Nucleus accumbens (tissue), 56 donors: ENCODE results near the gene PPIE.
"Not testable (repeated sequence)": the region's sequence is repeated elsewhere in the genome, so short reads cannot be mapped to it uniquely, and the experiment has no call there.

Source experiments
- DNase-seq, 56 donors: peaks; one replicate each; lab custom pipeline; 2025; lab: John Stamatoyannopoulos, UW

Gene PPIE

DNA sequence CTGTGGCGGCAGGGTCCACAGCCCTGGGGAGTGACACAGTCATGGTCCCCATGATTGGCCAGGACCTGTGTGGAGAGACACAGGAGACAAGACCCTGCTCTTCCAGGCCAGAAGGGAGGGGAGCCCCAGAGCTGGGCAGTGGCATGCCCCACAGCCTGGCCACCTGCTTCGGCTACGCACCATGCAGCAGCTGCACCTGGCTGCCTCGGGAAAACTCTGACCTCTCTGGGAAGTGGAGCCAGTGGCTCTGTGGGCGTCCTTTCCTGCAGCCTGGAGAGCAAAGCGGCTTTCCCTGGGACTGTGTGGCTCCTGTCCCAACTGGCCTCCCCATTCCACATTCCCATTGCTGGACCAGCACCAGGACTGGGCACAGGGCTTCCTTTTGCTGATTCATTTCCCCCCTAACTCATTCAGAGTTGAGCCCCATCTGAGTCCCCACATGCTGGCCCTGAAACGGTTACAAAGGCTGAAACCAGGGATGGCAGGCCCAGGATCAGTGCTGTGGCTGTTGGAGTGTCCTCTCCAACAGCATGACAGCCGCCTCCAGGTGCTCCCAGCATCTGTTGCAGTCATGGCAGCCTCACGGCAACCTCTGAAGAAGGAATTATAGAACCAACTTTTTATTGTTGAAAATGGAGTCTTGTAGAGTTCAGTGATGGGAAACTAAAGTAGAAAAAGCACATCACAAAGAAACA, 17.4 kb downstream of the PPIE start:
- no peak for DNase-seq

DNA sequence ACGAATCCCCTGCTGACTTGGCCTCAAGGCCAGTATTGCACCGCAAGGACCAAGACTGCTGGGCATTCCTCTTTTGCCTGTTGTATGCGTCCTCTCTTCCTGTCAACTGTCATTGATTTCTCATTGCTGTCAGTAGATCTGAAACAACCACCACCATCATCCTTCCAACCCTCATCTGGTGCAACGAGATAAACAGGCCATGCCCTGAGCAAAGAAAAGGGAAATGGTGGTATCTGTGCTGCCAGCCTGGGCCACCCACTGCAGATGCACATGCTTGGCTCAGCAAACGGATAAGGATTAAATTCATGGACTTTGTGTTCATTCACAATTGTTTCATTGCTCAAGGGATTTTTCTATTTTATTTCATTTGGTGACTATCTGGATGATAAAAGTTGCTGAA, 18.8 kb downstream of the PPIE start:
- no peak for DNase-seq

DNA sequence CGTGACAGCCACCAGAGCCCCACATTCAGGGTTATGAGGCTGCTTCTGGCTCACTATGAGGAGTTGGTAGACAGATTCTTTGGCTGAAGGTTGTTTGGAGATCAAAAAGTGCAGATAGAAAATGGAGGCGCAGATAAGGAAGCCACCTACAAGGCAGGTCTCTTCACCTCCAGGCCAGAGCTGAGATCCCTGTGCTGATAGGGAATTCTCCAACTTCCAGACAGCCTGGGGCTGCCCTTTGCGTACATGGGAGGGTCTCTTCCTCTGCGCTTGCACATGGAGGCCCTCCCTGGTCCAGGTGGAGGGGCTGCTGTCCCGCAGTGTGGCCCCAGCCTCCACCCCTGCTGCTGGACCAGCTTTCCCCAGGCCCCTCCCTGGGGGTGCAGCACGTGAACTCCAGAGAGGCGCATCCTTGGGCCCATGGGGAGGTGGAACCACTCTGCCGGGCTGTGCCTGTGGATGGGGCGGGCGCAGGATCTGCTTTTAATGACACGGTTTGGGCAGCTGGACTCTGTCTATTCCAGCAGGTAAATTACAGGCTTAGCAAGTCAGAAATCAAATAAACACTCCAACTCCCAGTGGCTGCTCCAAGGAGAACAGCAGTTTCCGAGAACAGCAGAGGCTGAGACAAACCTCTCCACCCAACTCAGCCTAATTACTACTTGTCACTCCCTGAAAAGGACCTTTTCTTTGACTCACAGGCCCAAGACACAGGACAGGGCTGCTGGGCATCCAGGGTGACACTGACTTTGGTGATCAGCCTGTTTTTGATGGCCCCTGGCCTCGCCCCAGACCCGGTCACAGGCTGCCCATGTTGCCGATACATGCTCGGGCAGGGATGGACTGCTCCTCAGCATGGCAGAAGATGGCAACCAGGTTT, 20.1 kb downstream of the PPIE start:
- DNase-seq, result no peak

DNA sequence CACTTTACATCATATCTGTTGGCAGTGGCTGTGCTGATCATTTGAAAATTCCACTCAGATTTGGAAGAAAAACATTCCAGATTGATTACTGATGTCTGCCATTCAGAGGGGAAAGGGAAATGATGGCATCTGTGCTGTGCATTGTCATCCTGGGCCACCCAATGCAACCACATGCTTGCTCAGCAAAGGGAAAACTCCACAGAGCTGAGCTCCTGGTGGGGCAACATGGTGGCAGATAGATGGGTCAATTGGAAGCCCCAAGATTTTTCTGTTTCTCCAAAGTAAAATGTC, 20.7 kb downstream of the PPIE start:
- DNase-seq, result no peak

DNA sequence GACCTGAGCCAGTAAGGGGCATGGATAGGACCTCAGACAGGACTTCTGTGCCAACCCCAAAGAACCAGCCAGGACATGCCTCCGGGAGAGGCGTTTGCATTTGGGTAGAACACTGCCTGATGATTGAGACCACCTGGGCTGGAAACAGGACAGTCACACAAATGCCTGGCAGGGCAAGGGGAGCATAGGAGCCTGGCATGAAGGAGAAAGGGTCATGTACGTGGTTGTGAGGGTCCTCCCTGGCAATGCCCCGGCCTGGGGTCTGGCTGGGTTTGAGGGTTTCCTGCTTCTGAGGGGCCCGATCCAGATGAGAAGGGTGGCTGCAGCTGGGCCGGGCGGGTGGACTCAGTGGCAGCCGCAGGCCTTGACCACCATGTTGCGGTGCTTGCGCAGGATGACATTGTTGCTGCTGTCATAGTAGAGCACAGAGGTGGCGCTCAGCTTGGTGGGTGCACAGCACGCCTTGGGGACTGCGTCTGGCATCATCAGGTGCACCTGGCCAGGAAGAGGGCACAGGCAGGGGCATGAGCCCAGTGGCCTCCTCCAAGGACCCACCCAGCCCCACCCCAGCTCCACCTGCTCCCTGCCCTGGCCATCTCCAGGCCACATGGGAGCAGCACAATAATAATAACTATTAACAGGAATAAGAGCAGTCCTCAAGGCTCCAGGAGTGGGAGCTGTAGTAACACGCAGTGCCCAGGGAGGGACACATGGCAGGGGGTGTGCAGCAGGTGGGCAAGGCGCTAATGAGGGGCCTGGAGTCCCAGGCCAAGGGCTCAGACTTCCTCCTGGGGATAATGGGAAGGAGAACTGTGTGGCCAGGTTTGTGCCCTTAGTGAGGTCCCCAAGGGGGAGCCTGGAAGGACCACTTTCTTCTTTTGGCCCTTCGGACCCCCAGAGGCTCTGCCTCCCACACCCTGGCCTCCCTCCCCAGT, 21.7 kb downstream of the PPIE start:
- no peak for DNase-seq

DNA sequence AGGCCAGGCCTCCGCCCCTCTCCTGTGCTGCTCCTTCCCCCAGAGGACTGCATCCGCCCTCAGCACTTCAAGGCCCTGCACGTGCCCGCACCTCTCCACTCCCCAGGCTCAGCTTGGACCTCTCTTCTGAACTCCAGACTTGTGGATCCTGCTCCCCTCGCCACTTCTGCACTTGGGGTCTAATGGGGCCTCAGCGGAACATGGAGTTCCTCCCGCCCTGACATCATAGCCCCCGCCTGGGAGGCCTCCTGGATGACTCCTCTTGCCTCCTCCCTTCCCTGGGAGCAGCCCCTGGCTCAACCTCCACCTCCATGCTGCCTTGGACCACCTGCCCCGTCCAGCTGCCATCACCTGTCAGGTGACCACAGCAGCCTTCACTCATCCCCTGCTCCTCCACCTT, 22.3 kb downstream of the PPIE start:
- DNase-seq, result no peak

DNA sequence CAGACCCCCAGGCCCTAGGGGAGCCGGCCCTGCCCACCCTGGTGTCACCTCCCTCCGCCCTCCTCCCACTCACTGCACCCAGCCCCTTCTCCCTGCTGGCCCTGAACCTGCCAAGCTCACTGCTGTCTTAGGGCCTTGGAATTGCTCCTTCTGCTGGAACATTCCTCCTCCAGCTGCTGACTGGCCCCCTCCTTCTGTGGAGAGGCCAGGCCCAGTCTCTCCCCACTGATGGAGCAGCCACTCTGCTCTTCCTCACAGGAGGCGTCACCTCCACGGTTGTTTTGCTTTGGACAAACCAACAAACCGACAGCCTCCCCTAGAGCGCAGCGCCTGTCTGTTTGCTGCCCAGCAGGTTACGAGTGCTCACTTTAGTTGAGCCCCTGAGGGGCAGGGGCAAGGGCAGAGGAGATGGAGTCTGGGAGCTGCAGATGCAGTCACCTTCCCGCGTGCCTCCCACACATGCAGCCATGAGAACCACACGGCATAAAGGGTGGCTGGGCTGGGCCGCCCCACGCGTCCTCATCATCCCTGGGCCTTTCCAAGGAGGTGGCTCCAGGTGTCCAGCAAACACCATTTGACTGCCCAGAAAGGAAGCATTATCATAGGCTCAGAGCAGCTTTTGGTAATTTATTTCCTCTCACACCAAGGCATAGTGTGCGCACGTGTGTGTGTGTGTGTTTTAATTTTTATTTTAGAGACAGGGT, 23.0 kb downstream of the PPIE start:
- no peak for DNase-seq

DNA sequence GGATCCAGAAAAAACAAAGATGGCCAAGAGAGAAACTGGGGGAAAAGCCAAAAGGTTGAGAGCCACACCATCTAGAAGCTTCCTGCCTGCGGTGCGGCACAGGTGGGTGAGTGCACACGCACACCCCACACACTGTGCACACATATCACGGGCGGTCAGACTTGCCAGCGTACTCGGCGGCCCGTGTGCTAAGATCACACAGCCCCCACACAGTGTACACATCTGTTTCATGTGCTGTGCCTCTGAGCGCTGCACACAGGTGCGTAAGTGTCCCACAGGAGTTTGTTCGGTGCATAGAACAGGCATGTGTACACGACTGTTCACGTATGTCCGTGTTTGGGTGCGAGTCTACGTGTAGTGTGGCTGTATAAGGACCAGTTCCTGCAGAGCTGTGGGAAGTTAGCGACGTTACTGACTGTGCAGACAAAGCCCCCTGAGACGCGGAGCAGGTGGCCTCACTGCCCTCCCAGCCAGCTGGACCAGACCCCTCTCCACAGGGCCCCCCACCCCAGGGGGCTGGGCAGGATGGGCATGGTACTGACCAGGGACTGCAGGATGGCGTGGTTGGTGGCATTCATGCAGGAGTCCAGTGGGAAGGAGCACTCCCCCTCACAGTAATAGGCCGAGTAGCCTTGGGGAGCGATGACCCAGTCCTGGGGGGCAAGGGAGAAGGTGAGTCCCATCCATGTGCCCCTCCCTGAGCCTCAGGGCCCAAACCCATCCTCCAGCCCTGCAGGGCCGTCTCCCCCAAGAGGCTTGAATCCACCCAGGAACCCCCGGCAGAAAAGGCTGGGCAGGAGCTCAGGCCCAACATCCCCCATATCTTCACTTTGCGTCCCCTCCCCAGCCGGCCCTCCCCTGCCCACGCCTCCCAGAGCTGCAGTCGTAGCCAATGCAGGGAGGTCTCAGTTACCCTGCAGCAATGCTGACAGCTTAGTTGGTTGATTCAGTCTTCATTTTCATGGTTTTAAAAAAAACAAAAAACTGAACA, 24.2 kb downstream of the PPIE start:
- no peak for DNase-seq

DNA sequence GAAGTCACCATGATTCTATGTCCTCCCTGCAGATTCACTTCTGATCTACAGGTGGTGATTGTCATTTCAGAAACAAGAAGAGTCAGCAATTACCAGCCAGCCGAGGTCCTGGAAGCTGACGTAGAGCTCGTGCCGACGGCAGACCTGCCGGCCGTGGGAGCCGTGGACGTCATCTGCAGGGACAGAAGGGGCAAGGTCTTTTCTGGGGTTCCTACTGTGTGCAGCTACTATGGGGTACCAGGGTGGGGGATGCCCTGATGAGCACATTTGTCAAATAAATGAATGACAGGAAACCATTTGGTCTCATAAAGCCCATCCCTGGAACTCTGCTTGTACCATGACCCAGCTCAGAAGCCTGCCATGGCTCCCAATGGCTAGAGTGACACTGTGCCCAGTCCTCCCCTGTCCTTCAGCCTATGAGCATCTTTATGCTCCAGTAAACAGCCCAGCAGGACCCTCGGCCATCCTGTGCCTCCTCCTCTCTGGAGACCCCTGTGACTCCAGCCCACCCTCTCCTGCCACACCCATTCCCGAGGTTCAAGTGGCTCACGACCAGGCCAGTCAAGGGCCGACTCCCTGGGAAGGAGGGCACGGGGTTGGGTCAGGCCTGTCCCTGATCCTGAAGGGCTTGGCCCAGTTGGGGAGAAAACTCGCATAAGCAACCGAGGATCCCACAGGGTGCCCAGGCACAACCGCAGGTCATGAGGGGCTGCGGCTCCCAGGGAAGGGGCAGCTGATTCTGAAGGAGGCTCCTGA, 25.1 kb downstream of the PPIE start:
- DNase-seq, result not testable (repeated sequence)

DNA sequence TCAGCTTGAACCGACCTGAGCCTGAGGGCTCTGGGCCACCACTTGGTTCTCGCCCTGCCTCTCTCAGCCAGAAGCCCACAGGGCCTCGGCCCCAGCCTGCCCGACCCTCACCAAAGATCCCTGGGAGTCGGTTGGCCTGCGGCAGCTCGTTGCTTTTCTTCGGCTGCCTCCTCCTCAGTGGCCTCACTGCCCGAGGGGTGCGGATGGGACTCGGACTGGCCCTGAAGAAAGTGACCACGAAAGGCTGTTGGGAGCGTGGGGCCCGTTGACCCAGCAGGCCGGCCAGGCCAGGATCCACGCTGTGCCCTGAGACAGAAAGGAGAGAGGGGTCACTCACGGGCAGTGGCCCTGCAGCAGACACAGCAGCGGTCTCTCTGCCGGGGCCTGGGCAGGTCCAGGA, 25.8 kb downstream of the PPIE start:
- DNase-seq, result not testable (repeated sequence)

DNA sequence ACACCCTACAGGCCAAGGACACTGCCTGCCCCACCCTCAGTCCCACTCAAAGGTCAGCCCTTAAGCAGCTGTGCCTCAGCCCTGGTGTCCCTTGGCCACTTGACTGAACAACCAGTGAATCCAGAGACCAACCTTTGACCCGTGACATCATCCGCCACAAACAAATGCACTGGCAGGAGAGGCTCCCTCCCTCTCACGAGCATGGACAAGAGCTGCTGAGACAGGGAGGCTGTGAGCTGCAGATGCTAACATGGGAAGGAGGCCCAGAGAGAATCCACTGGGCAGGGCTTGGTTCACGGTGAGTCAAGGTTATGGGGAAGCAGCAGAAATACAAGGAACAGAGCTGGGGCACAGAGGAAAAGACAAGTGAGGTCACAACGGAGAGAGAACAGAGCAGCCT, 27.8 kb downstream of the PPIE start:
- DNase-seq, result not testable (repeated sequence)

DNA sequence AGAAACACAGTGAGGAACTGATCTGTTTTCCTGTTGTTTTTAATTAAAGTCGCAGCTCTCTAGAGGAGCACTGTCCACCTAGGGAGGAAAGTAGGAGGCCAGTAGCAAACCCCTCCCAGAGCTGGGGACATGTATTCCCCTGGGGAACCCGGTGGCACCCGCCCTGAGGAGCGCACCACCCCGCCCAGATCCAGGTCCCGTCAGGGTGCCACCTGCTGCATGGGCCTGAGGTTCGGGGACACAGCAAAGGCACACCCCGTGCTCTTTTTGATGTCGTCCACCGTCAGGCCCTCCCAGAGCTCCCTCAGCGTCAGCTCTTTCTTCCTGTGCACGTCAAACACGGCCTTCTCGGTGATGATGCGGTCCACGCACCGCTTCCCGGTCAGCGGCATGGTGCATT, 30.8 kb downstream of the PPIE start:
- DNase-seq, result not testable (repeated sequence)

DNA sequence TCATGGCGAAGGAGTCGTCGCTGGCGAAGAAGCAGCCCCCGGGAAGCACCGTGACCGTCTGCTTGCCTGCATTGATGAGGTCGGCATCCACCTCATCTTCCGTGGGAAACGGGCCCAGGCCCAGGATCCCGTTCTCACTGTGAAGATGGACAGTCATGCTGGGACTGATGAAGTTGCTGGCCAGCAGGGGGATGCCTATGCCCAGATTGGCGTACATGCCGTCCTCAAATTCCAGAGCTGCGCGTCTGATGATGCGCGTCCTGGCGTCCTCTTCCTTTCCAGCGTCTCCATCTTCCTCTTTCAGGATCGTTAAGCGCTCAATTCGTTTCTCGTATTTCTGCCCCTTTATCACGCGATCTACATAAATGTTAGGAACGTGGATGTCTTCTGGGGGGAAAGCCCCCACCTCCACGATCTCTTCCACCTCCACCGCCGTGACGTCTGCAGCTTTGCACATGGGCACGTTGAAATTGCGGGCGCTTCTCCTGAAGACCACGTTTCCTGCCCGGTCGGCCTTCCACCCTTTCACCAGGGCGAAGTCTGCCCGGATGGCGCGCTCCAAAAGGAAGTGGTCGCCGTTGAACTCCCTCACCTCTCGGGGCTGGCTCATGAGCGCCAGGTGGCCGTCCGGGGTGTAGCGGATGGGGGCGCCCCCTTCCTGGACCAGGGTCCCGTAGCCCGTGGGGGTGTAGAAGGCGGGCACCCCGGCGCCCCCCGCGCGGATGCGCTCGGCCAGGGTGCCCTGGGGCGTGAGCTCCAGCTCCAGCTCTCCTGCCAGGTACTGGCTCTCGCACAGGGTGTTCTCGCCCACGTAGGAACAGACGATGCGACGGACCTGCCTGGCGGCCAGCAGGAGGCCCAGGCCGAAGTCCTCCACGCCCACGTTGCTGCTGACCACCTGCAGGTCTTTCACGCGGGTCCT, 31.7 kb downstream of the PPIE start:
- not testable (repeated sequence) for DNase-seq

DNA sequence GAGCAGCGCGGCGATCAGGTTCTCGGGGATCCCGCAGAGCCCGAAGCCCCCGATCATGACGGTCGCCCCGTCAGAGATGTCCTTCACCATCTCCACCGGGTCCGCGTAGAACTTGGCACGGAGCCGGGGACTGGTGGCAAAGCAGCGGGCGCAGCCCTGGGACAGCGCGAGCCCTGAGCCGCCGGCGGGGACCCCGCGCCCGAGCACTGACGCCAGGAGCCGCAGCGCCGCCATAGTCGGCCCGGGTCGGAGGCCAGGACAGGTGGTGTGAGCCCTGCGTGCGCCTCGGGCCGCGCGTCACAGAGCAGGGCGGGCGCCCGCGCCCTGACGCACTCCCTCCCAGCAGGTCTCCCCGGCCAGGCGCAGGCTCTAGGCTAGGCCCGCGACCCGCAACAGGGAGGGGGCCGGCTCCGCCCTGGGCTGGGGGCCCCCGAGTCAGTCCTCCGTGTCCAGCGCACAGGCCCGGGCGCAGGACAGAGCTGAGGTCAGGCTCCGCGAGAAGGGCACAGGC, 32.4 kb downstream of the PPIE start, which contains the start of gene OXCT2:
Gene OXCT2, minus strand, starts transcription at position 327 of the 511 bp plus-strand sequence. Its CDS starts 93 bp downstream, at position 234.
- not testable (repeated sequence) for DNase-seq

DNA sequence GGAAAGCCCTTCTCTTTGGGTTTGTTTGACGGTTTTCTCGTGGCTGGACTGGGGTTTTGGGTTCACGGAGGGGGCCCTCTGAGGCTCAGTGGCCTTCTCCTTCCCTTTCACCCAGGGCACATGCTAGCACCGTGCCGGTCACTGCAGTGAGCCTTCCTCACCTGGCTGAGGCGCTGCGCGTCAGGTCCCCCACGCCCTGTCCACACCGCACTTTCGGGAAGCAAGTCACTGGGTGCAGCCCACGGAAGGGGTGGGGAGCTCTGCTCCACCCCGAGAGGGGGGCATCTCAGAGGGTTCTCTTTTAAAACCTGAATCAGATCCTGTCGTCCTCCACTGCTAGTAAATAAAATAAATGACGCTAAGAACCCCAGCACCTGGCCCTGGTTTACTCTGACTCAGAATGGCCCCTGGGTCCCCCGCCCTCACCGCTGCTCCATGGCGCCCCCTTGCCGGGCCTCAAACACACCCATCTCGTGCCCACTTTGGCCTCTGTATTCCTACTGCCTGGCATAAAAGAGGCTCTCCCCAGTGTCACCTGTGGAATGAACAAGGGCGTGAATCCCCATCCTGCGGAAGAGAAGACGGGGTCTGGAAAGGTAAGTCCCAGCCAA, 34.8 kb downstream of the PPIE start:
- not testable (repeated sequence) for DNase-seq

DNA sequence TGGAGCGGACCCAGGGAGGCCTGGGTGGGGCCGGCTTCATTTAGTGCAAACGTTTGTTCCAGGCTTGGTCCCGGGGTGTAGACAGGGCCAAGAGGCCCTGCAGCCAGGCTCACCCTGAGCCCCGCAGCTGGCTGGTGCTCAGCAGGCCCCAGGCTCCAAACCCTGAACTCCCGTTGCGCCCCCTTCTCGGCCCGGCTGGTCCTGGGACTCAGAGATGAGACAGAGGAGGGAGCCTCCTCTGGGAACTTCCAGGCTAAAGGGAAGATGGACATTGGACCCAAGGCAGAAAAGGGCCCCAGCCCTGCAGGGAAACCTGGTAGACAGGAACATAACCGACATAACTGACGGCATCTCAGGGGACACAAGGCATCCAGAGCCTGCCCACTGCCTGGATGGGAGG, 36.5 kb downstream of the PPIE start:
- not testable (repeated sequence) for DNase-seq
